Kidney (tissue), 14 donors: ENCODE data around the gene ARFGAP3. TPM values are rescaled to one million over a fixed set of nuclear protein-coding genes. Genes with fewer than 3 reads are reported as not detected.

Source experiments
- DNase-seq, 5 donors: peaks; one replicate each; pipeline ENCODE4 v3.0.0-alpha.2; 2013 to 2020
- FAIRE-seq: peaks from 2 replicates; lab custom pipeline; 2012; peaks lifted over from hg19 to GRCh38; lab: Jason Lieb, UNC
- H3K27ac ChIP-seq, 2 donors: one replicate each; pipeline ENCODE4 v1.7.0; 2013; ENCODE audit warnings: low read depth in 2 of 2, low read length in 2 of 2, inconsistent platforms in 1 of 2
- H3K27me3 ChIP-seq: one replicate; pipeline ENCODE4 v1.7.1; 2013; ENCODE audit warnings: low read length, inconsistent platforms; ENCODE audit not compliant: control insufficient read depth, insufficient read depth
- H3K36me3 ChIP-seq, 3 donors: one replicate each; pipeline versions ENCODE4 v1.7.0 to v1.7.1; 2013; ENCODE audit warnings: low read length in 3 of 3, control low read depth in 1 of 3, inconsistent platforms in 1 of 3; ENCODE audit not compliant: insufficient read depth in 3 of 3, control insufficient read depth in 2 of 3
- H3K4me1 ChIP-seq, 3 donors: one replicate each; pipeline versions ENCODE4 v1.7.0 to v1.7.1; 2013; ENCODE audit warnings: low read length in 3 of 3, inconsistent platforms in 1 of 3, low read depth in 1 of 3; ENCODE audit not compliant: control insufficient read depth in 2 of 3, insufficient read depth in 2 of 3
- H3K4me3 ChIP-seq, 3 donors: one replicate each; pipeline versions ENCODE4 v1.7.0 to v1.8.1; 2013; ENCODE audit warnings: low read length in 3 of 3, control low read depth in 1 of 3, inconsistent platforms in 1 of 3
- H3K9ac ChIP-seq, 3 donors: one replicate each; pipeline versions ENCODE4 v1.7.0 to v1.7.1; 2013; ENCODE audit warnings: low read length in 3 of 3, control low read depth in 1 of 3, inconsistent platforms in 1 of 3
- H3K9me3 ChIP-seq, 3 donors: one replicate each; pipeline versions ENCODE4 v1.7.0 to v1.7.1; 2013; ENCODE audit warnings: low read length in 3 of 3, control low read depth in 1 of 3, inconsistent platforms in 1 of 3; ENCODE audit not compliant: control insufficient read depth in 2 of 3, insufficient read depth in 1 of 3
- intact Hi-C: fragments of 100-400 bp; cut with DNase I; formaldehyde crosslinking; loops from one replicate; pipeline ENCODE4 v1.11.1; 2022
- polyA plus RNA-seq: library from polyadenylated mRNA; stranded (reverse); fragments of 350-450 nt; fragmentation: Illumina TruSeq; extraction: RNeasy Lipid Tissue Mini Kit (QIAGEN cat#74804); gene quantifications from one replicate; pipeline ENCODE4 v1.2.3, GENCODE V29; 2014; ENCODE audit warnings: low read depth, low replicate concordance; ENCODE audit not compliant: insufficient read depth
- total RNA-seq: library from RNA; stranded (reverse); fragmentation: NEBNext Ultra II Directional; extraction: Animal tissue kit (Norgen Biotek cat#: 25700); gene quantifications from one replicate; pipeline ENCODE4 v1.2.1, GENCODE V29; 2021
- TF ChIP-seq, protein P1 (sequence below): IDR thresholded peaks from 3 replicates; pipeline ENCODE4 v1.5.1; 2012; ENCODE audit warnings: mild to moderate bottlenecking, moderate library complexity, borderline replicate concordance; ENCODE audit not compliant: insufficient read depth; ENCODE audit errors: extremely low read depth
- donor health status: control.
- donor health status: control.
- donor health status: control.
- donor health status: control.
- donor health status: control.
- donor health status: DM: yes; HTN: yes; CAD: no.
- donor health status: Normal renal cell carcinoma (clear cell type).

ARFGAP3 gene
- total and polyA plus RNA-seq, 2 donors from 2014 or later: 29.9 to 97.3 TPM

DNA sequence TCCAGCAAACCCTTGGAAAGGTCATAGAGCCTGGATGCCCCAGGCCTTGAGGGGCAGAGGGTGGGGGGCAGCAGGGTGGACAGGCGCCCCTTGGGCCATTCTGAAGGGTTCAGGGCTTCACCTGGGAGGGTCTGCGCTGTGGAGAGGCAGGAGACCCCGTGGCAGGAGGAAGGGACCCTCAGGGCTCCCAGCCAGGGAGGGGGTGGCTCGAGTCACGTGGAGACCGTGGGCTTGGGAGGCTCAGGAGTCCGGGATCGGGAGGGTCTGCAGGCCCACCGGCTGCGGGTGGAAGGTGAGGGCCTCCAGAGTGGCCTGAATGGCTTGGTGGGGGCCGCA lies 87.9 kb downstream of the ARFGAP3 start:
- H3K9ac ChIP-seq: no peak overlapping the region
- H3K9me3 ChIP-seq: no peaks in the 10 kb centered on the region
- H3K36me3 ChIP-seq: no peaks in the 10 kb centered on the region
- no peaks in the 10 kb centered on the region for H3K27me3 ChIP-seq
- FAIRE-seq (no peak), DNase-seq (no peak)
- no peak overlapping the region for H3K27ac ChIP-seq
- intact Hi-C loops: no loop called here
- H3K4me3 ChIP-seq: no peak overlapping the region
- peaks cover 0 to 10% (median 0%) of the 10 kb centered on the region in 3 donors for H3K4me1 ChIP-seq
- TF ChIP-seq, protein P1, sequence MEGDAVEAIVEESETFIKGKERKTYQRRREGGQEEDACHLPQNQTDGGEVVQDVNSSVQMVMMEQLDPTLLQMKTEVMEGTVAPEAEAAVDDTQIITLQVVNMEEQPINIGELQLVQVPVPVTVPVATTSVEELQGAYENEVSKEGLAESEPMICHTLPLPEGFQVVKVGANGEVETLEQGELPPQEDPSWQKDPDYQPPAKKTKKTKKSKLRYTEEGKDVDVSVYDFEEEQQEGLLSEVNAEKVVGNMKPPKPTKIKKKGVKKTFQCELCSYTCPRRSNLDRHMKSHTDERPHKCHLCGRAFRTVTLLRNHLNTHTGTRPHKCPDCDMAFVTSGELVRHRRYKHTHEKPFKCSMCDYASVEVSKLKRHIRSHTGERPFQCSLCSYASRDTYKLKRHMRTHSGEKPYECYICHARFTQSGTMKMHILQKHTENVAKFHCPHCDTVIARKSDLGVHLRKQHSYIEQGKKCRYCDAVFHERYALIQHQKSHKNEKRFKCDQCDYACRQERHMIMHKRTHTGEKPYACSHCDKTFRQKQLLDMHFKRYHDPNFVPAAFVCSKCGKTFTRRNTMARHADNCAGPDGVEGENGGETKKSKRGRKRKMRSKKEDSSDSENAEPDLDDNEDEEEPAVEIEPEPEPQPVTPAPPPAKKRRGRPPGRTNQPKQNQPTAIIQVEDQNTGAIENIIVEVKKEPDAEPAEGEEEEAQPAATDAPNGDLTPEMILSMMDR: no peak

DNA sequence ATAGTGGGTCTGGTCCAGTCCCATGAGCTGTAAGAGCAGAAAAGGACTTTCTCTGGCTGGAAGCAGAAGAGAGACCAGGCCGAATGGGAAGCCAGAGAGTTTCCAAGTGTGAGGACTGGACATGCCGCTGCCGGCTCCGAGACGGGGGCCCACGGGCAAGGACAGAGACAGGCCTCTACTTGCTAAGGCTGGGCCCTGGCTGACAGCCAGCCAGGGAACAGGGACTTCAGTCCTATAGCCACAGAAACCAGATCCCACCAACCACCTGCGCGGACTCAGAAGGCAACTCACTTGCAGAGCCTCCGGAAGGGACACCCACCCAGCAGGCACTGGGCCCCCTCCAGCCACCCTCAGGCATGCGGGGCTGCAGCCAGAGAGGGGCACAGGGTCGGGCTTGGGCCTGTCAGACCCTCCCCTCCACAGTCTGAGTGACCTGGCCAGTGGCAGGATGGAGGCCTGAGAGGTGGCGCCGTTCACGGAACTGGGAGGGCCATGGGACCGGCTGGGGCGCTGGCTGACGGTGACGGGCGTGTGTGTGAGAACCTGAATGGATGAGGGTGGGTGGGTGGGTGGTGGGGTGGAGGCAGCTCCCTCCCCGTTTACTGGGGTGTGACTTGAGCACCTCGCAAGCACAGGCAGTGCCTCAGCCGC lies 88.6 kb downstream of the ARFGAP3 start:
- intact Hi-C loops: no loop called here
- no peaks in the 10 kb centered on the region for H3K9me3 ChIP-seq
- H3K27me3 ChIP-seq: no peaks in the 10 kb centered on the region
- no peak overlapping the region for H3K27ac ChIP-seq
- DNase-seq (peak in 1 of 5 donors; percentile 16), FAIRE-seq (no peak)
- TF ChIP-seq, protein P1: no peak
- H3K4me1 ChIP-seq: peaks cover 0 to 10% (median 0%) of the 10 kb centered on the region in 3 donors
- no peaks in the 10 kb centered on the region for H3K36me3 ChIP-seq
- H3K4me3 ChIP-seq: no peak overlapping the region
- H3K9ac ChIP-seq: no peak overlapping the region

DNA sequence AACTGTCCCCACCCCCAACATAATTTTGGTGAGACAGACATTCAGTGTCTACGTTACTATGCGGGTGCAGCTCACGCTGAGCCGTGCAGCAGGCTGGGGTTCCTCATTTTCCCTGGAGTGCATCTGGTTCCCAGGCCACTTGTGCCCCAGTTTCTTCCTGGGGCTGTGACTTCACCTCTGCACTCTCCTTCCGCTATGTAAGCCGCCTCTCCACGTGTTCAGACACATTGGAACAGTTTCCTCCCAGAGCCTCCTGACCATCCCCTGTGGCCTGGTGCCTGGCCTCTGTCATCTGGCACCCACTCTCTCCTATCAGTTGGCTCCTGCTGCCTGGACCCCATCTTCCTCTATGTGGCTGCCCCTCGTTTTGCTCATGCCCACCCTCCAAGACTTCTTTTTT lies 90.2 kb downstream of the ARFGAP3 start:
- intact Hi-C loops: no loop called here
- H3K9ac ChIP-seq: no peak overlapping the region
- H3K27me3 ChIP-seq: no peaks in the 10 kb centered on the region
- TF ChIP-seq, protein P1: no peak
- H3K4me1 ChIP-seq: peaks cover 0 to 10% (median 0%) of the 10 kb centered on the region in 3 donors
- H3K4me3 ChIP-seq: no peak overlapping the region
- FAIRE-seq: no peak
- no peaks in the 10 kb centered on the region for H3K36me3 ChIP-seq
- H3K9me3 ChIP-seq: no peaks in the 10 kb centered on the region
- H3K27ac ChIP-seq: no peak overlapping the region
- DNase-seq: no peak
